ENCODE data around the gene ZCCHC4.

DNA sequence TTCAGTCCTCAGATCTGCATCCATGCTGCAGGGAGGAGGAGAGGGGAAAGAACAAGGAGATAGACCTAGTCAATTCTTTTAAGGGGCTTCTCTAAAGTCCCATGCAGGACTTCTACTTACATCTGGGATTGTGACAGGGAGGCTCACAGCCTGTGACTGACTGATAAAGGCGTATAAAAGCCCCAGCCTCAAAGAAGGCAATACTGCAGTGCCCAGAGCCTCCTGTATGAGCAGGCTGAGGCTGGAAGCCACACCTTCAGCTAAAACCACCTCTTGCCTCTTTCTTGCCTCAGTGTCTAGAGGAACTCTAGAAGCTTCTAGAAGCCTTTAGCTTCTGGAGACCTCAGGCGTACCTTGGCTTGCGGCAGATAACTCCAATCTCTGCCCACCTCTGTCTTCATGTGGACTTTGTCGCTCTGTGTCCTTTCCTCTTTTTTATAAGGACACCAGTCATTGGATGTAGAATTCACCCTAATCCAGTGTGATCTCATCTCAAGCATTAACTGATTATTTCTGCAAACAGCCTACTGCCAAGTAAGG lies 6.0 kb upstream of the ZCCHC4 start:
- TF ChIP-seq, protein P1, sequence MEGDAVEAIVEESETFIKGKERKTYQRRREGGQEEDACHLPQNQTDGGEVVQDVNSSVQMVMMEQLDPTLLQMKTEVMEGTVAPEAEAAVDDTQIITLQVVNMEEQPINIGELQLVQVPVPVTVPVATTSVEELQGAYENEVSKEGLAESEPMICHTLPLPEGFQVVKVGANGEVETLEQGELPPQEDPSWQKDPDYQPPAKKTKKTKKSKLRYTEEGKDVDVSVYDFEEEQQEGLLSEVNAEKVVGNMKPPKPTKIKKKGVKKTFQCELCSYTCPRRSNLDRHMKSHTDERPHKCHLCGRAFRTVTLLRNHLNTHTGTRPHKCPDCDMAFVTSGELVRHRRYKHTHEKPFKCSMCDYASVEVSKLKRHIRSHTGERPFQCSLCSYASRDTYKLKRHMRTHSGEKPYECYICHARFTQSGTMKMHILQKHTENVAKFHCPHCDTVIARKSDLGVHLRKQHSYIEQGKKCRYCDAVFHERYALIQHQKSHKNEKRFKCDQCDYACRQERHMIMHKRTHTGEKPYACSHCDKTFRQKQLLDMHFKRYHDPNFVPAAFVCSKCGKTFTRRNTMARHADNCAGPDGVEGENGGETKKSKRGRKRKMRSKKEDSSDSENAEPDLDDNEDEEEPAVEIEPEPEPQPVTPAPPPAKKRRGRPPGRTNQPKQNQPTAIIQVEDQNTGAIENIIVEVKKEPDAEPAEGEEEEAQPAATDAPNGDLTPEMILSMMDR (IDR thresholded peaks at IDR 0.05; ENCODE audit: low read depth, low read length, poor library complexity, severe bottlenecking): no peak
- TF ChIP-seq EZH2phosphoT487 (IDR thresholded peaks at IDR 0.05; ENCODE audit: borderline replicate concordance, low read length): no peak
